HG03025 (cell line): ENCODE measurements around the gene NGLY1.

Experiments
- ATAC-seq: cut with Tn5 transposase; IDR thresholded peaks from one replicate; pipeline ENCODE4 v1.9.1; 2021; ENCODE audit warnings: mild to moderate bottlenecking, moderate library complexity; ENCODE audit not compliant: unreplicated experiment, low FRiP score

The NGLY1 gene

GRCh38 chr3:25713341-25713985 lies 69.8 kb downstream of the NGLY1 start:
- ATAC-seq = no peak

- no peak for ATAC-seq
These were observed 72.2 kb downstream of the NGLY1 start for GRCh38 chr3:25711090-25711489.

- ATAC-seq = no peak
These were observed 75.2 kb downstream of the NGLY1 start for GRCh38 chr3:25708036-25708435.

GRCh38 chr3:25707268-25707926 lies 75.8 kb downstream of the NGLY1 start:
- ATAC-seq = no peak

- ATAC-seq = no peak
These were observed 77.0 kb downstream of the NGLY1 start for GRCh38 chr3:25706213-25706612.

- ATAC-seq = no peak
These were observed 85.7 kb downstream of the NGLY1 start for GRCh38 chr3:25697553-25697952.

- no peak for ATAC-seq
These were observed 87.4 kb downstream of the NGLY1 start for GRCh38 chr3:25695731-25696420.

- ATAC-seq = no peak
These were observed 90.0 kb downstream of the NGLY1 start for GRCh38 chr3:25693238-25693637.

GRCh38 chr3:25692341-25692740 lies 90.9 kb downstream of the NGLY1 start:
- no peak for ATAC-seq

- ATAC-seq = no peak
These were observed 92.3 kb downstream of the NGLY1 start for GRCh38 chr3:25690768-25691533.

- ATAC-seq = no peak
These were observed 94.0 kb downstream of the NGLY1 start for GRCh38 chr3:25689226-25689625.

- no peak for ATAC-seq
These were observed 95.5 kb downstream of the NGLY1 start for GRCh38 chr3:25687742-25688141.

- no peak for ATAC-seq
These were observed 96.5 kb downstream of the NGLY1 start for GRCh38 chr3:25686766-25687165.

GRCh38 chr3:25683882-25684281 lies 99.4 kb downstream of the NGLY1 start:
- ATAC-seq = no peak

- no peak for ATAC-seq
These were observed 99.8 kb downstream of the NGLY1 start for GRCh38 chr3:25683410-25683809.

GRCh38 chr3:25679642-25680302 lies 103.5 kb downstream of the NGLY1 start:
- no peak for ATAC-seq

GRCh38 chr3:25679166-25679565 lies 104.1 kb downstream of the NGLY1 start:
- ATAC-seq = no peak

- no peak for ATAC-seq
These were observed 104.7 kb downstream of the NGLY1 start for GRCh38 chr3:25678581-25678980.

GRCh38 chr3:25677121-25677520 lies 106.1 kb downstream of the NGLY1 start:
- ATAC-seq = no peak

GRCh38 chr3:25674670-25675069 lies 108.6 kb downstream of the NGLY1 start:
- ATAC-seq = no peak
